Activated naive CD8-positive, alpha-beta T cell treated with anti-CD3 and anti-CD28 coated beads, Interleukin-2, amount 50 U/mL, for 24 hours (primary cell): ENCODE measurements around the gene CRLF2.

Experiments
- ATAC-seq: fragments of 150-1000 bp; cut with Tn5 transposase; one replicate; pipeline ENCODE4 v1.10.0; 2021
- DNase-seq: peaks from one replicate; pipeline ENCODE4 v3.0.0; 2021
- H3K27ac Mint-ChIP-seq: one replicate; pipeline ENCODE4 v1.8.0; 2021; ENCODE audit warnings: mild to moderate bottlenecking, mixed read lengths
- H3K27me3 Mint-ChIP-seq: one replicate; pipeline ENCODE4 v1.8.0; 2021; ENCODE audit warnings: mixed read lengths
- H3K36me3 Mint-ChIP-seq: one replicate; pipeline ENCODE4 v1.8.0; 2021; ENCODE audit warnings: low read depth, mixed read lengths
- H3K4me1 Mint-ChIP-seq: one replicate; pipeline ENCODE4 v1.8.0; 2021; ENCODE audit warnings: mixed read lengths
- H3K4me3 Mint-ChIP-seq: one replicate; pipeline ENCODE4 v1.8.0; 2021; ENCODE audit warnings: mild to moderate bottlenecking, moderate library complexity, mixed read lengths
- H3K9me3 Mint-ChIP-seq: one replicate; pipeline ENCODE4 v1.8.0; 2021; ENCODE audit warnings: mixed read lengths

CRLF2 gene

GRCh38 chrX:1144293-1144692, 68.2 kb downstream of the CRLF2 start:
- Mint-ChIP-seq H3K27me3 (peaks cover 7% of the 10 kb centered on the region), H3K4me1 (no peaks in the 10 kb centered on the region), H3K27ac (no peak overlapping the region)

More at GRCh38 chrX:1144293-1144692, 68.2 kb downstream of the CRLF2 start:
- DNase-seq (no peak), ATAC-seq (no peak)
- Mint-ChIP-seq H3K36me3 (no peaks in the 10 kb centered on the region), H3K4me3 (no peak overlapping the region), H3K9me3 (no peaks in the 10 kb centered on the region)
